Measurements from ENCODE around the gene RABEPK.

RABEPK gene

DNA sequence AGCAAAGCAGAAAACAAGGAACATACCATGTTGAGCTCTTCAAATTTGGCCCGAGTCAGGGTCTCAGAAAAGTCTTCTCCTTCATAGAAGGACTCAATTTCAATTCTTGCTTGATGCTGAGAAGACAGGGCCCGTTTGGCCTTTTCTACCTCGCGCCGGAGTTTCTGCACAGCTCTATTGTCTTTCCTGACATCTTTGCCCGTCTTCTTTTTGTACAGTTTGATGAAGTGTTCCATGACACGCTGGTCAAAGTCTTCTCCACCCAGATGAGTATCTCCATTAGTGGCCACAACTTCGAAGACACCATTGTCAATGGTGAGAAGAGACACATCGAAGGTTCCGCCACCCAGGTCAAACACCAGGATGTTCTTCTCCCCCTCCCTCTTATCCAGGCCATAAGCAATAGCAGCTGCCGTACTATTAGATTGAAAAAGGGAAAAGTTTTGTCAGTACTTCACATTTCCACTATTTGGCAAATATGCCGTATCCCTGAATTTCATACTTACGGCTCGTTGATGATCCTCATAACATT, 38.6 kb downstream of the RABEPK start:
- DNase-seq (ENCODE audit: low read depth, low spot score) = no peak
- TF ChIP-seq POLR2AphosphoS5 (IDR thresholded peaks at IDR 0.05; ENCODE audit: borderline replicate concordance, low read depth, low read length) = no peak
- TF ChIP-seq FOXP2 (optimal IDR thresholded peaks at IDR 0.05; ENCODE audit: control extremely low read depth, extremely low read length, insufficient read depth) = no peak
- no peak for TF ChIP-seq EZH2 (IDR thresholded peaks at IDR 0.05)
- no peaks in the 10 kb centered on the region for H3K9me3 ChIP-seq (ENCODE audit: low read depth, low read length)
- no peak overlapping the region for H3K27ac ChIP-seq
- H3K36me3 ChIP-seq (ENCODE audit: insufficient read depth, low read length) = peaks cover 61% of the 10 kb centered on the region
- H3K9ac ChIP-seq (ENCODE audit: insufficient read length) = peak overlapping the region; percentile 46
- H3K4me3 ChIP-seq = peak overlapping the region; percentile 97

- Histone ChIP-seq H3K9ac (ENCODE audit: insufficient read length) (peak overlapping the region; percentile 97), H3K4me3 (peak overlapping the region; percentile 97), H3K36me3 (ENCODE audit: insufficient read depth, low read length) (peaks cover 58% of the 10 kb centered on the region), H3K27ac (no peak overlapping the region), H3K9me3 (ENCODE audit: low read depth, low read length) (no peaks in the 10 kb centered on the region)
- TF ChIP-seq FOXP2 (optimal IDR thresholded peaks at IDR 0.05; ENCODE audit: control extremely low read depth, extremely low read length, insufficient read depth) = no peak
- no peak for TF ChIP-seq EZH2 (IDR thresholded peaks at IDR 0.05)
- TF ChIP-seq POLR2AphosphoS5 (IDR thresholded peaks at IDR 0.05; ENCODE audit: borderline replicate concordance, low read depth, low read length) = no peak
- DNase-seq (ENCODE audit: low read depth, low spot score) = no peak
Measured at GRCh38 chr9:125239631-125240597, 39.6 kb downstream of the RABEPK start.

DNA sequence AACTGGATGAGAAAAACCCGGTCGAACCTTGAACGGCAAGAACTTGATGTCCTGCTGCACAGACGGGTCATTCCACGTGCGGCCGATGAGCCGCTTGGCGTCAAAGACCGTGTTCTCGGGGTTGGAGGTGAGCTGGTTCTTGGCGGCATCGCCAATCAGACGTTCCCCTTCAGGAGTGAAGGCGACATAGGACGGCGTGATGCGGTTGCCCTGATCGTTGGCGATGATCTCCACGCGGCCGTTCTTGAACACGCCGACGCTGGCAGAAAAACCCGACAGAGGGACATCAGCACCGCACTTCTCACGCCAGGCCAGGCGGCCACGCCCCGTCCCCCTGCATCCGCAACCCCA, 40.3 kb downstream of the RABEPK start:
- H3K36me3 ChIP-seq (ENCODE audit: insufficient read depth, low read length) = peaks cover 51% of the 10 kb centered on the region
- no peaks in the 10 kb centered on the region for H3K9me3 ChIP-seq (ENCODE audit: low read depth, low read length)
- DNase-seq (ENCODE audit: low read depth, low spot score) = no peak
- H3K27ac ChIP-seq = peak overlapping the region; percentile 80
- peak overlapping the region; percentile 97 for H3K9ac ChIP-seq (ENCODE audit: insufficient read length)
- no peak for TF ChIP-seq POLR2AphosphoS5 (IDR thresholded peaks at IDR 0.05; ENCODE audit: borderline replicate concordance, low read depth, low read length)
- TF ChIP-seq EZH2 (IDR thresholded peaks at IDR 0.05) = no peak
- TF ChIP-seq FOXP2 (optimal IDR thresholded peaks at IDR 0.05; ENCODE audit: control extremely low read depth, extremely low read length, insufficient read depth) = no peak
- H3K4me3 ChIP-seq = peak overlapping the region; percentile 97

DNA sequence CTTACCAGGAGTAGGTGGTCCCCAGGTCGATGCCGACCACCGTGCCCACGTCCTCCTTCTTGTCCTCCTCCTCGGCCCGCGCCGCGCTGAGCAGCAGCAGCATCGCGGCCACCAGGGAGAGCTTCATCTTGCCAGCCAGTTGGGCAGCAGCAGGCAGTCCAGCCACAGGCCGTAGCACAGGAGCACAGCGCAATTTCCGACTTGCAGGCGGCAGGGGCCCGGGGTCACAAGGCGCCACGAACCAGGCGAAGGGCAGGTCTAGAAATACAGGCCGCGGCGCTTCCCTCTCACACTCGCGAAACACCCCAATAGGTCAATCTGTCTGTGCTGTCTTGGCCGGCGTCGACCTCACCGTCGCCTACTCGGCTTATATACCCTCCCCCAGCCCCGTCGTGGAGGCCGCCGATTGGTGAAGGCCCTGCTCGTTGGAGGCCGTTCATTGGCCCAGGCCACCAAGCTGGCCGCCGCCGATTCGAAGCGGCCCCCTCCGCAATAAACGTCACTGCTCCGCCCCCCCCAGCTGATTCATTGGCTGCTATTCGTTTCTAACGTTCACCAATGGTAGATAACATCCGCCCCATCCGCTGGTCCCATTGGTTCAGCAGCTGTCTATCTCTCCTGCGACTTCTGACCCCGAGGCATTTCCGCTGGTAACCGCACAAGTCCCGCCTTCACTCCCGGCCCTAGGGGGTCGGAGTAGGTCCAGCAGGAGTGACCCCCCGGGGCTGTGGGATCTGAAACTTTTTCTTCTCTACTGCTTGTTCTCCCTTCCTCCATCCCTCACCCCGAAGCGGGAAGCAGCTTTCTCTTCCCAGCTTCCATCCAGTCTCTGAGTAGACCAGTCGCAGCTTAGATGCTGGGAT, 40.9 kb downstream of the RABEPK start, which contains the start of gene HSPA5:
Gene HSPA5, minus strand, starts transcription at position 344 of the 863 bp plus-strand sequence. Its CDS starts 217 bp downstream, at position 127.
- TF ChIP-seq EZH2 (IDR thresholded peaks at IDR 0.05) (no peak), POLR2AphosphoS5 (IDR thresholded peaks at IDR 0.05; ENCODE audit: borderline replicate concordance, low read depth, low read length) (peak; percentile 97), FOXP2 (optimal IDR thresholded peaks at IDR 0.05; ENCODE audit: control extremely low read depth, extremely low read length, insufficient read depth) (no peak)
- peak within 1 kb of the TSS; percentile 80 for H3K27ac ChIP-seq
- no peaks in the 10 kb centered on the region for H3K9me3 ChIP-seq (ENCODE audit: low read depth, low read length)
- DNase-seq (ENCODE audit: low read depth, low spot score) = peak; percentile 98
- peak within 1 kb of the TSS; percentile 97 for H3K9ac ChIP-seq (ENCODE audit: insufficient read length)
- peak within 1 kb of the TSS; percentile 97 for H3K4me3 ChIP-seq
- H3K36me3 ChIP-seq (ENCODE audit: insufficient read depth, low read length) = peaks cover 44% of the 10 kb centered on the region

GRCh38 chr9:125241863-125242739, 41.8 kb downstream of the RABEPK start:
- Histone ChIP-seq H3K4me3 (peak overlapping the region; percentile 97), H3K9me3 (ENCODE audit: low read depth, low read length) (no peaks in the 10 kb centered on the region), H3K9ac (ENCODE audit: insufficient read length) (peak overlapping the region; percentile 93), H3K27ac (peak overlapping the region; percentile 66; the same call in 1 of the 2 replicates), H3K36me3 (ENCODE audit: insufficient read depth, low read length) (peaks cover 36% of the 10 kb centered on the region)
- TF ChIP-seq POLR2AphosphoS5 (IDR thresholded peaks at IDR 0.05; ENCODE audit: borderline replicate concordance, low read depth, low read length) = no peak
- TF ChIP-seq EZH2 (IDR thresholded peaks at IDR 0.05) = no peak
- no peak for TF ChIP-seq FOXP2 (optimal IDR thresholded peaks at IDR 0.05; ENCODE audit: control extremely low read depth, extremely low read length, insufficient read depth)
- DNase-seq (ENCODE audit: low read depth, low spot score) = no peak

- no peak overlapping the region for H3K4me3 ChIP-seq
- peaks cover 19% of the 10 kb centered on the region for H3K36me3 ChIP-seq (ENCODE audit: insufficient read depth, low read length)
- H3K9ac ChIP-seq (ENCODE audit: insufficient read length) = no peak overlapping the region
- DNase-seq (ENCODE audit: low read depth, low spot score) = no peak
- no peaks in the 10 kb centered on the region for H3K9me3 ChIP-seq (ENCODE audit: low read depth, low read length)
- TF ChIP-seq POLR2AphosphoS5 (IDR thresholded peaks at IDR 0.05; ENCODE audit: borderline replicate concordance, low read depth, low read length) = no peak
- H3K27ac ChIP-seq = peak overlapping the region; percentile 73; the same call in 1 of the 2 replicates
Measured at GRCh38 chr9:125243792-125244260, 43.5 kb downstream of the RABEPK start.

GRCh38 chr9:125246261-125246667, 45.9 kb downstream of the RABEPK start:
- TF ChIP-seq EZH2 (IDR thresholded peaks at IDR 0.05) = no peak
- TF ChIP-seq FOXP2 (optimal IDR thresholded peaks at IDR 0.05; ENCODE audit: control extremely low read depth, extremely low read length, insufficient read depth) = no peak
- no peak for TF ChIP-seq POLR2AphosphoS5 (IDR thresholded peaks at IDR 0.05; ENCODE audit: borderline replicate concordance, low read depth, low read length)
- Histone ChIP-seq H3K9ac (ENCODE audit: insufficient read length) (no peak overlapping the region), H3K9me3 (ENCODE audit: low read depth, low read length) (no peaks in the 10 kb centered on the region), H3K36me3 (ENCODE audit: insufficient read depth, low read length) (no peaks in the 10 kb centered on the region), H3K4me3 (no peak overlapping the region), H3K27ac (no peak overlapping the region)
- DNase-seq (ENCODE audit: low read depth, low spot score) = no peak

Measured in SK-N-MC (cell line).